Chondrocyte (in vitro differentiated cells): ENCODE results near the gene DBH. TPM values are rescaled to one million over a fixed set of nuclear protein-coding genes. Genes with fewer than 3 reads are reported as not detected.

Experiments
- DNase-seq: peaks from one replicate; pipeline ENCODE4 v3.0.0; 2021; ENCODE audit warnings: mixed read lengths, low spot score
- H3K27ac Mint-ChIP-seq: one replicate; pipeline ENCODE4 v1.8.0; 2021; ENCODE audit warnings: mild to moderate bottlenecking, moderate library complexity, mixed read lengths; ENCODE audit not compliant: unreplicated experiment
- H3K27me3 Mint-ChIP-seq: 2 replicates; pipeline ENCODE4 v1.8.0; 2021; ENCODE audit warnings: low read depth, mixed read lengths
- H3K36me3 Mint-ChIP-seq: 2 replicates; pipeline ENCODE4 v1.8.0; 2021; ENCODE audit warnings: low read depth, mixed read lengths
- H3K4me1 Mint-ChIP-seq: 2 replicates; pipeline ENCODE4 v1.8.0; 2021; ENCODE audit warnings: low read depth, mild to moderate bottlenecking, mixed read lengths
- H3K4me3 Mint-ChIP-seq: one replicate; pipeline ENCODE4 v1.8.0; 2021; ENCODE audit warnings: mild to moderate bottlenecking, moderate library complexity, mixed read lengths; ENCODE audit not compliant: unreplicated experiment
- H3K9me3 Mint-ChIP-seq: 2 replicates; pipeline ENCODE4 v1.8.0; 2021; ENCODE audit warnings: low read depth, mixed read lengths
- total RNA-seq: library from RNA; stranded (reverse); gene quantifications from 3 replicates; pipeline ENCODE4 v1.2.1, GENCODE V29; 2021
- TF ChIP-seq, protein P1 (sequence below): fragments of 200-600 bp; sonication (generic); IDR thresholded peaks from 2 replicates; pipeline ENCODE4 v1.5.0; 2021; ENCODE audit warnings: antibody characterized with exemption, mild to moderate bottlenecking, moderate library complexity

DBH gene
- total RNA-seq, 1 donor from 2014 or later: not detected

DNA sequence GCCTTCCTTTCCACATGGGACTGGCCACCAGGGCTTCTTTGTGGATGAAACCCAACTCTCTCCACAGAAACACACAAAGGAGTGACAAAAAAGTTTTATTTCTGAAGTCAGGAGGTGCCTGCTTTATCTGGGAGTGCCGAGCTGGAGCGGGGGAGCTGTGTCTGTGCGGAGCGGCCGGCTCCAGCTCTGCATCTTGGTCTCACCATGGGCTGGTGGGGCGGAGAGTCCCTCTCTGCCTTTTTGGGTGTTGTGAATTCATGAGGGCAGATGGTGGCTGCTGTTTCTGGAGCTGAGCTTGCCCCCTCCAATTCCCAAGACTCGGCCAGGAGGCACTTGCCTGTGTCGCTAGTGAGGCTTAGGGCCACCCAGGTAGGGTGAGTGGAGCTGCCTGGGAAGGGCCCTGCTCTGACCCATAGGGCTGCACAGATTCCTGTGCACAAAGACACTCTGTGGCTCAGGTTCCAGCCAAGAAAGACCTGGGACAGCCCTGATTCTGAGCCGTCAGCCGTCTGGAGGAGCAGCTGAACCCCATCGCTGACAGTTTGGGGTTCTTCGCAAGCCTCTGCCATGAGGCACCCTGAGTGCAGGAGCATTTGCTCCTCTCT, 1.4 kb downstream of the DBH start:
- TF ChIP-seq, protein P1, sequence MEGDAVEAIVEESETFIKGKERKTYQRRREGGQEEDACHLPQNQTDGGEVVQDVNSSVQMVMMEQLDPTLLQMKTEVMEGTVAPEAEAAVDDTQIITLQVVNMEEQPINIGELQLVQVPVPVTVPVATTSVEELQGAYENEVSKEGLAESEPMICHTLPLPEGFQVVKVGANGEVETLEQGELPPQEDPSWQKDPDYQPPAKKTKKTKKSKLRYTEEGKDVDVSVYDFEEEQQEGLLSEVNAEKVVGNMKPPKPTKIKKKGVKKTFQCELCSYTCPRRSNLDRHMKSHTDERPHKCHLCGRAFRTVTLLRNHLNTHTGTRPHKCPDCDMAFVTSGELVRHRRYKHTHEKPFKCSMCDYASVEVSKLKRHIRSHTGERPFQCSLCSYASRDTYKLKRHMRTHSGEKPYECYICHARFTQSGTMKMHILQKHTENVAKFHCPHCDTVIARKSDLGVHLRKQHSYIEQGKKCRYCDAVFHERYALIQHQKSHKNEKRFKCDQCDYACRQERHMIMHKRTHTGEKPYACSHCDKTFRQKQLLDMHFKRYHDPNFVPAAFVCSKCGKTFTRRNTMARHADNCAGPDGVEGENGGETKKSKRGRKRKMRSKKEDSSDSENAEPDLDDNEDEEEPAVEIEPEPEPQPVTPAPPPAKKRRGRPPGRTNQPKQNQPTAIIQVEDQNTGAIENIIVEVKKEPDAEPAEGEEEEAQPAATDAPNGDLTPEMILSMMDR: no peak
- H3K27me3 Mint-ChIP-seq: peaks cover 72% of the 10 kb centered on the region
- DNase-seq: no peak
- no peaks in the 10 kb centered on the region for H3K4me1 Mint-ChIP-seq
- H3K27ac Mint-ChIP-seq: no peak overlapping the region
- no peaks in the 10 kb centered on the region for H3K9me3 Mint-ChIP-seq
- H3K4me3 Mint-ChIP-seq: no peak overlapping the region
- no peaks in the 10 kb centered on the region for H3K36me3 Mint-ChIP-seq

GRCh38 chr9:133638076-133638475, 1.9 kb downstream of the DBH start:
- Mint-ChIP-seq H3K36me3 (no peaks in the 10 kb centered on the region), H3K27me3 (peaks cover 68% of the 10 kb centered on the region), H3K27ac (no peak overlapping the region), H3K4me3 (no peak overlapping the region), H3K9me3 (no peaks in the 10 kb centered on the region), H3K4me1 (no peaks in the 10 kb centered on the region)
- TF ChIP-seq, protein P1: no peak
- DNase-seq: no peak

- Mint-ChIP-seq H3K4me3 (no peak overlapping the region), H3K9me3 (no peaks in the 10 kb centered on the region), H3K4me1 (no peaks in the 10 kb centered on the region), H3K36me3 (no peaks in the 10 kb centered on the region), H3K27ac (no peak overlapping the region), H3K27me3 (peaks cover 65% of the 10 kb centered on the region)
- TF ChIP-seq, protein P1: no peak
- DNase-seq: no peak
Measured at GRCh38 chr9:133638711-133639110, 2.5 kb downstream of the DBH start.

GRCh38 chr9:133639613-133640012, 3.5 kb downstream of the DBH start:
- Mint-ChIP-seq H3K27me3 (peaks cover 65% of the 10 kb centered on the region), H3K4me1 (no peaks in the 10 kb centered on the region), H3K27ac (no peak overlapping the region), H3K36me3 (no peaks in the 10 kb centered on the region), H3K9me3 (no peaks in the 10 kb centered on the region), H3K4me3 (no peak overlapping the region)
- TF ChIP-seq, protein P1: no peak
- peak; percentile 61 for DNase-seq

DNA sequence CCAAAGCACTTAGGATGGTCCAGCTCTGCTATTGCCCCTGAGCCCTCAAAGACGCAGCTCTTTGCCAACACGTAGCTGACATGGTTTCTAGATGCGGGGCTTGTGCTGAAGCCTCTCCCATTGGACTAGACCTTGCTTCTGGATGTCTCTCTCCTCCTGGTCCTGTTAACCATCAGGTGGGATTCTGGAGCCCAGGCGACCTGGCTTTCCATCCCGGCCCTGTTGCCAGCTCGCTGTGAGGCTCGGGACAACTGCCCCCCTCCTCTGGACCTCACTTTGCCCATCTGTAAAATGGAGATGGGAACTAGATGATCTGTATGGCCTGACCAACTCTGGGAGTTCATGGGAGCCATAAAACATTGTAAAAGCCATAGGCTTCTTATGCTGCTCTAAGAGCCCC, 4.0 kb downstream of the DBH start:
- Mint-ChIP-seq H3K4me1 (no peaks in the 10 kb centered on the region), H3K27me3 (peaks cover 63% of the 10 kb centered on the region), H3K36me3 (no peaks in the 10 kb centered on the region), H3K27ac (no peak overlapping the region), H3K4me3 (no peak overlapping the region), H3K9me3 (no peaks in the 10 kb centered on the region)
- TF ChIP-seq, protein P1: no peak
- no peak for DNase-seq
